K562 (cell line): Measurements from ENCODE around the gene SNX15. TPM values are rescaled to one million over a fixed set of nuclear protein-coding genes. Genes with fewer than 3 reads are reported as not detected.

ENCODE experiments used
- ATF2 ChIP-seq: sonication (generic); formaldehyde crosslinking; IDR thresholded peaks from 2 replicates; pipeline ENCODE4 v1.8.1; 2022; ENCODE audit warnings: missing genetic modification reagents
- ATF3 ChIP-seq, 2 experiments: fragments of 450-650 bp in 1 of 2; sonication (generic) in 1 of 2; formaldehyde crosslinking in 1 of 2; IDR thresholded peaks in 1 of 2; conservative IDR thresholded peaks in 1 of 2; 2 replicates each; pipeline versions ENCODE4 v1.6.1 to v1.8.1; 2016 to 2023; ENCODE audit warnings: mild to moderate bottlenecking in 2 of 2, moderate library complexity in 2 of 2, inconsistent platforms in 1 of 2, missing genetic modification reagents in 1 of 2
- CREB1 ChIP-seq, 2 experiments: sonication (generic) in 1 of 2; formaldehyde crosslinking in 1 of 2; IDR thresholded peaks; 2 replicates each; pipeline versions ENCODE4 v1.6.1 to v1.8.0; 2012 to 2022; ENCODE audit warnings: inconsistent platforms in 1 of 2, mild to moderate bottlenecking in 1 of 2, missing genetic modification reagents in 1 of 2, moderate library complexity in 1 of 2
- FOXP1 ChIP-seq: sonication (generic); formaldehyde crosslinking; IDR thresholded peaks from 2 replicates; pipeline ENCODE4 v1.8.0; 2022; ENCODE audit warnings: mild to moderate bottlenecking, missing genetic modification reagents
- HDAC2 ChIP-seq: fragments of 450-650 bp; IDR thresholded peaks from 2 replicates; pipeline ENCODE4 v1.6.1; 2016; ENCODE audit warnings: mild to moderate bottlenecking
- IRF9 ChIP-seq: fragments of 450-650 bp; IDR thresholded peaks from 2 replicates; pipeline ENCODE4 v1.6.1; 2016; ENCODE audit warnings: missing biosample characterization, missing genetic modification characterization
- KDM2B ChIP-seq: fragments of 250-450 bp; sonication (Bioruptor Pico); IDR thresholded peaks from 2 replicates; pipeline ENCODE4 v1.8.0; 2021; ENCODE audit warnings: mild to moderate bottlenecking, moderate library complexity
- NFATC3 ChIP-seq: fragments of 450-650 bp; IDR thresholded peaks from 2 replicates; pipeline ENCODE4 v1.6.1; 2017; ENCODE audit warnings: mild to moderate bottlenecking
- PBX2 ChIP-seq, 2 experiments: IDR thresholded peaks in 1 of 2; conservative IDR thresholded peaks in 1 of 2; 2 replicates each; pipeline ENCODE4 v1.6.1; 2016; ENCODE audit warnings: low read depth in 2 of 2, mild to moderate bottlenecking in 1 of 2, missing compliant biosample characterization in 1 of 2, missing genetic modification characterization in 1 of 2, moderate library complexity in 1 of 2
- SMC3 ChIP-seq: conservative IDR thresholded peaks from 2 replicates; pipeline ENCODE4 v1.6.1; 2011; ENCODE audit warnings: low read depth, low read length, improper control_type of control experiment; ENCODE audit not compliant: insufficient read depth
- SP2 ChIP-seq: IDR thresholded peaks from 2 replicates; pipeline ENCODE4 v1.6.1; 2011; ENCODE audit warnings: mild to moderate bottlenecking, low read depth, low read length, moderate library complexity; ENCODE audit not compliant: poor library complexity, severe bottlenecking; ENCODE audit errors: extremely low read depth
- TFAM ChIP-seq: fragments of 250-450 bp; sonication (Bioruptor Pico); conservative IDR thresholded peaks from 2 replicates; pipeline ENCODE4 v1.5.0; 2021; ENCODE audit warnings: mild to moderate bottlenecking, moderate library complexity
- ZNF143 ChIP-seq: sonication (generic); formaldehyde crosslinking; IDR thresholded peaks from 2 replicates; pipeline ENCODE4 v1.9.0; 2022; ENCODE audit warnings: mild to moderate bottlenecking, missing genetic modification reagents
- ZNF263 ChIP-seq: sonication (generic); formaldehyde crosslinking; IDR thresholded peaks from 2 replicates; pipeline ENCODE4 v1.8.0; 2022; ENCODE audit warnings: mild to moderate bottlenecking, missing genetic modification reagents, borderline replicate concordance
- ZNF311 ChIP-seq: fragments of 250-450 bp; sonication (Bioruptor Pico); IDR thresholded peaks from 2 replicates; pipeline ENCODE4 v1.4.0; 2020; ENCODE audit warnings: mild to moderate bottlenecking, moderate library complexity
- ZNF41 ChIP-seq: fragments of 250-450 bp; sonication (Bioruptor Pico); conservative IDR thresholded peaks from 2 replicates; pipeline ENCODE4 v1.4.0; 2020; ENCODE audit warnings: mild to moderate bottlenecking
- ZNF655 ChIP-seq: fragments of 250-450 bp; sonication (Bioruptor Pico); IDR thresholded peaks from 2 replicates; pipeline ENCODE4 v1.5.0; 2021
- ZNF699 ChIP-seq: fragments of 250-450 bp; sonication (Bioruptor Pico); IDR thresholded peaks from 2 replicates; pipeline ENCODE4 v1.8.0; 2021; ENCODE audit warnings: mild to moderate bottlenecking, moderate library complexity; ENCODE audit not compliant: insufficient replicate concordance
- polyA plus RNA-seq, 8 experiments: library from polyadenylated mRNA; depleted of rRNA in 4 of 8; stranded (reverse) in 5 of 8; unstranded in 3 of 8; fragments of >200 nt; fragmentation: Nextera tagmentation in 2 of 8; fragmentation: Illumina TruSeq in 1 of 8; extraction: Ambion mirVana in 2 of 8; extraction: Trizol in 1 of 8; gene quantifications; 2 replicates each; pipeline versions ENCODE4 v1.2.1 to v1.2.3, GENCODE V29; 2011 to 2014; ENCODE audit warnings: inconsistent platforms in 1 of 8, missing spikeins in 1 of 8
- total RNA-seq, 7 experiments: library from RNA; depleted of rRNA in 6 of 7; stranded (reverse); fragments of >200 nt in 6 of 7; fragmentation: Illumina TruSeq in 2 of 7; extraction: Trizol in 2 of 7; gene quantifications; 2 replicates each; pipeline versions ENCODE4 v1.2.1 to v1.2.3, GENCODE V29; 2011 to 2021; ENCODE audit warnings: low replicate concordance in 1 of 7

The SNX15 gene
- total and polyA plus RNA-seq, 9 of the 15 experiments (the other 6 are each of a cell fraction or from before 2014, with no cell fraction given), result 1.8 to 27.8 (median 15.2) TPM

GRCh38 chr11:65013888-65014725 lies 13.1 kb upstream of the SNX15 start, which contains the start of gene ARL2 (continued):
- peak; percentile 26; the same call in 1 of the 2 replicates for TF ChIP-seq ZNF143
- TF ChIP-seq ATF2 (CRISPR knock-in tag), result peak; percentile 90
- TF ChIP-seq ATF3 (IDR thresholded peaks at IDR 0.05), result 0 out of 2 replicates have a peak, but pooled peaks have one; percentile 6
- peak; percentile 8; the same call in 1 of the 2 replicates for TF ChIP-seq ATF3 (CRISPR knock-in tag; conservative IDR thresholded peaks at IDR 0.05)
- TF ChIP-seq NFATC3, result no peak
- TF ChIP-seq FOXP1, result peak; percentile 99
- TF ChIP-seq SMC3, result peak; percentile 5; the same call in 1 of the 2 replicates
- no peak for TF ChIP-seq ZNF699 (CRISPR knock-in tag)
- no peak for TF ChIP-seq ZNF655
- 0 out of 2 replicates have a peak, but pooled peaks have one; percentile 70 for TF ChIP-seq KDM2B (CRISPR knock-in tag)
- peak; percentile 14; the same call in 1 of the 2 replicates for TF ChIP-seq ZNF263 (CRISPR knock-in tag)
- TF ChIP-seq ZNF41 (CRISPR knock-in tag), result no peak
- TF ChIP-seq CREB1 (IDR thresholded peaks at IDR 0.05), result no peak; the same call in 1 of the 2 replicates
- TF ChIP-seq CREB1 (CRISPR knock-in tag; IDR thresholded peaks at IDR 0.05), result peak; percentile 89
- TF ChIP-seq TFAM (CRISPR knock-in tag), result no peak
- peak; percentile 57 for TF ChIP-seq SP2
- TF ChIP-seq PBX2 (CRISPR knock-in tag; IDR thresholded peaks at IDR 0.05; ENCODE audit: low read depth), result peak; percentile 33; the same call in 1 of the 2 replicates
- no peak for TF ChIP-seq PBX2 (tag; conservative IDR thresholded peaks at IDR 0.05; ENCODE audit: low read depth)
- TF ChIP-seq HDAC2, result 0 out of 2 replicates have a peak, but pooled peaks have one; percentile 2
- TF ChIP-seq ZNF311 (CRISPR knock-in tag), result no peak
- no peak for TF ChIP-seq IRF9 (tag)
